Measurements from ENCODE around the gene TRAF2. TPM values are rescaled to one million over a fixed set of nuclear protein-coding genes. Genes with fewer than 3 reads are reported as not detected.

Gene TRAF2
- total RNA-seq, 2 donors from 2014 or later = 5.2 to 30.7 TPM

GRCh38 chr9:136896027-136896426, 9.7 kb downstream of the TRAF2 start:
- no peak for DNase-seq
- 89 to 90% methylated on average over 9 to 11 of the region's 11 CpGs for WGBS, 2 donors
- intact Hi-C loops (cut with DNase I) = no loop called here

DNA sequence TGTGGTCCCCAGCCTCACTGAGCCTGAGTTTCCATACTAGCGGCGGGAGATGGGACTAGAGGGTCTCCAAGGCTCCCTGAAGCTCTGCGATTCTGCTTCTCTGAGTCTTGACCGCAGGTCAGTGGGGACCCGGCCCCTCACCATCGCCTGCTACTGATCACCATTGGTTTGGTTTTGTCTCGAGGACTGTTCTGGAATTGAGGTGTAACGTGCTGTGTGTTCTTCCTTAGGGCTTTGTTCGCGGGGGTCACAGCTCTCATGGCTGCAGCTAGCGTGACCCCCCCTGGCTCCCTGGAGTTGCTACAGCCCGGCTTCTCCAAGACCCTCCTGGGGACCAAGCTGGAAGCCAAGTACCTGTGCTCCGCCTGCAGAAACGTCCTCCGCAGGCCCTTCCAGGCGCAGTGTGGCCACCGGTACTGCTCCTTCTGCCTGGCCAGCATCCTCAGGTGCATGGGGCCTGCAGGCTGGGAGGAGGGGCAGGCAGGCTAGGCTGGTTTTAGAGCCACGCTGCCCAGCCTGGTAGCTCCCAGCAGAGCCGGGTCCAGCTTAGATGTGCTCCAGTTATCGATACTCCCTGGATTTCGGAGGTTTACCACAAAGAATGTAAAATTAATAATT, 12.3 kb downstream of the TRAF2 start:
- H3K9me3 ChIP-seq = no peaks in the 10 kb centered on the region
- WGBS, 2 donors = 95 to 97% methylated on average over 12 to 21 of the region's 21 CpGs
- no peak for TF ChIP-seq POLR2A (IDR thresholded peaks at IDR 0.05)
- TF ChIP-seq, protein P1, sequence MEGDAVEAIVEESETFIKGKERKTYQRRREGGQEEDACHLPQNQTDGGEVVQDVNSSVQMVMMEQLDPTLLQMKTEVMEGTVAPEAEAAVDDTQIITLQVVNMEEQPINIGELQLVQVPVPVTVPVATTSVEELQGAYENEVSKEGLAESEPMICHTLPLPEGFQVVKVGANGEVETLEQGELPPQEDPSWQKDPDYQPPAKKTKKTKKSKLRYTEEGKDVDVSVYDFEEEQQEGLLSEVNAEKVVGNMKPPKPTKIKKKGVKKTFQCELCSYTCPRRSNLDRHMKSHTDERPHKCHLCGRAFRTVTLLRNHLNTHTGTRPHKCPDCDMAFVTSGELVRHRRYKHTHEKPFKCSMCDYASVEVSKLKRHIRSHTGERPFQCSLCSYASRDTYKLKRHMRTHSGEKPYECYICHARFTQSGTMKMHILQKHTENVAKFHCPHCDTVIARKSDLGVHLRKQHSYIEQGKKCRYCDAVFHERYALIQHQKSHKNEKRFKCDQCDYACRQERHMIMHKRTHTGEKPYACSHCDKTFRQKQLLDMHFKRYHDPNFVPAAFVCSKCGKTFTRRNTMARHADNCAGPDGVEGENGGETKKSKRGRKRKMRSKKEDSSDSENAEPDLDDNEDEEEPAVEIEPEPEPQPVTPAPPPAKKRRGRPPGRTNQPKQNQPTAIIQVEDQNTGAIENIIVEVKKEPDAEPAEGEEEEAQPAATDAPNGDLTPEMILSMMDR (IDR thresholded peaks at IDR 0.05) = no peak
- ATAC-seq = no peak
- no peaks in the 10 kb centered on the region for H3K27me3 ChIP-seq
- intact Hi-C loops (cut with DNase I) = no loop called here
- H3K4me1 ChIP-seq = peaks cover 50% of the 10 kb centered on the region
- no peak for DNase-seq
- no peak overlapping the region for H3K4me3 ChIP-seq
- no peaks in the 10 kb centered on the region for H3K36me3 ChIP-seq (replicated peaks in 1 of 2; ENCODE audit: insufficient read depth in 1 of 2, low read depth in 2 of 2)
- peak overlapping the region in 1 of 4 donors; percentile 14 for H3K27ac ChIP-seq

More at GRCh38 chr9:136896027-136896426, 9.7 kb downstream of the TRAF2 start:
- ATAC-seq = no peak
- no peaks in the 10 kb centered on the region for H3K27me3 ChIP-seq
- no peaks in the 10 kb centered on the region for H3K9me3 ChIP-seq
- peaks cover 26% of the 10 kb centered on the region for H3K4me1 ChIP-seq
- TF ChIP-seq, protein P1 (IDR thresholded peaks at IDR 0.05) = no peak
- no peak for TF ChIP-seq POLR2A (IDR thresholded peaks at IDR 0.05)
- H3K27ac ChIP-seq = no peak overlapping the region
- H3K4me3 ChIP-seq = no peak overlapping the region
- H3K36me3 ChIP-seq (replicated peaks in 1 of 2; ENCODE audit: insufficient read depth in 1 of 2, low read depth in 2 of 2) = no peaks in the 10 kb centered on the region

- no peak for TF ChIP-seq POLR2A (IDR thresholded peaks at IDR 0.05)
- TF ChIP-seq, protein P1 (IDR thresholded peaks at IDR 0.05) = no peak
- peak in 1 of 4 donors; percentile 26 for DNase-seq
- Histone ChIP-seq H3K4me3 (no peak overlapping the region), H3K36me3 (replicated peaks in 1 of 2; ENCODE audit: insufficient read depth in 1 of 2, low read depth in 2 of 2) (no peaks in the 10 kb centered on the region), H3K4me1 (peaks cover 54% of the 10 kb centered on the region), H3K9me3 (no peaks in the 10 kb centered on the region), H3K27me3 (no peaks in the 10 kb centered on the region), H3K27ac (peak overlapping the region in 2 of 4 donors; percentile 84 to 93)
- no peak for ATAC-seq
- WGBS, 2 donors = 51 to 58% methylated on average over 9 of the region's 9 CpGs
- intact Hi-C loops (cut with DNase I) = no loop called here
Measured at GRCh38 chr9:136899196-136899595, 12.9 kb downstream of the TRAF2 start.

DNA sequence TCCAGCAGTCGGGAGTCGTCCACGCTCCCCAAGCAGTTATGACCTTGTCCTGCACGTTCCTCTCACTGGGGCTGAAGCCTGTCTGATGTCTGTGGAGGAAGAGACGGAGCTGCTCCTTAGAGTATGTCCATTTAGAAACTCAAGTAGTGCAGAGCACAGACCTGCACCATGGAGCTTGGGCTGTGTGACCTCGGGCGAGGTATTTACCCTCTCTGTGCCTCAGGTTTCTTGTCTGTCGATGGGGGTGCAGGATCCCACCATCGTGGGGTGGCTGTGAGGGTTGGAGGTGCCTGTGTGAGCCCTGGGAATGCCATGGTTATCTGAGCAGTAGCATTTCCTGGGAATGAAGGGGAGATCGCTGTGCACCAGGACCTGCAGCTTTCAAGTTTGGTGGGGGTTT, 14.2 kb downstream of the TRAF2 start:
- DNase-seq (no peak), ATAC-seq (no peak)
- TF ChIP-seq, protein P1 (IDR thresholded peaks at IDR 0.05) = no peak
- TF ChIP-seq POLR2A (IDR thresholded peaks at IDR 0.05) = no peak
- 85 to 87% methylated on average over 10 of the region's 10 CpGs for WGBS, 2 donors
- Histone ChIP-seq H3K4me1 (peaks cover 54% of the 10 kb centered on the region), H3K27ac (peak overlapping the region in 3 of 4 donors; percentile 84 to 93 (median 90)), H3K27me3 (no peaks in the 10 kb centered on the region), H3K4me3 (no peak overlapping the region), H3K36me3 (replicated peaks in 1 of 2; ENCODE audit: insufficient read depth in 1 of 2, low read depth in 2 of 2) (no peaks in the 10 kb centered on the region), H3K9me3 (no peaks in the 10 kb centered on the region)
- intact Hi-C loops (cut with DNase I) = no loop called here

GRCh38 chr9:136900988-136901515, 14.7 kb downstream of the TRAF2 start:
- peaks cover 54% of the 10 kb centered on the region for H3K4me1 ChIP-seq
- H3K27ac ChIP-seq = peak overlapping the region; percentile 79 to 93 (median 87)
- WGBS, 2 donors = 63 to 67% methylated on average over 12 to 13 of the region's 13 CpGs
- intact Hi-C loops (cut with DNase I) = no loop called here
- no peaks in the 10 kb centered on the region for H3K36me3 ChIP-seq (replicated peaks in 1 of 2; ENCODE audit: insufficient read depth in 1 of 2, low read depth in 2 of 2)
- H3K4me3 ChIP-seq = no peak overlapping the region
- no peaks in the 10 kb centered on the region for H3K27me3 ChIP-seq
- ATAC-seq (peak; percentile 49), DNase-seq (peak; percentile 44 to 56 (median 52))
- TF ChIP-seq, protein P1 (IDR thresholded peaks at IDR 0.05) = no peak
- no peak for TF ChIP-seq POLR2A (IDR thresholded peaks at IDR 0.05)
- H3K9me3 ChIP-seq = no peaks in the 10 kb centered on the region
